RWPE2 (cell line): ENCODE data around the gene TAF12.
"Not testable (repeated sequence)": the region's sequence is repeated elsewhere in the genome, so short reads cannot be mapped to it uniquely, and the experiment has no call there.

Experiments used
- ATAC-seq: fragments of 200-7000 bp; cut with Tn5 transposase; 3 replicates; pipeline ENCODE4 v1.9.1; 2021; ENCODE audit warnings: low read depth
- DNase-seq: peaks from one replicate; pipeline ENCODE4 v3.0.0-alpha.2; 2020; ENCODE audit warnings: low spot score
- H3K27ac ChIP-seq: fragments of 450-650 bp; 2 replicates; pipeline ENCODE4 v1.5.1; 2017; ENCODE audit warnings: mild to moderate bottlenecking; ENCODE audit not compliant: poor library complexity, severe bottlenecking
- H3K27me3 ChIP-seq: fragments of 250-450 bp; sonication (Bioruptor Pico); 2 replicates; pipeline ENCODE4 v1.5.1; 2021; ENCODE audit warnings: mild to moderate bottlenecking, moderate library complexity; ENCODE audit not compliant: insufficient read depth, poor library complexity, severe bottlenecking
- H3K36me3 ChIP-seq: fragments of 250-450 bp; sonication (Bioruptor Pico); 2 replicates; pipeline ENCODE4 v1.5.1; 2020; ENCODE audit warnings: low read depth, mild to moderate bottlenecking, moderate library complexity
- H3K4me1 ChIP-seq: fragments of 250-450 bp; sonication (Bioruptor Pico); 2 replicates; pipeline ENCODE4 v1.5.1; 2021; ENCODE audit warnings: mild to moderate bottlenecking, moderate library complexity; ENCODE audit not compliant: insufficient read depth, poor library complexity, severe bottlenecking
- H3K4me3 ChIP-seq: fragments of 250-450 bp; sonication (Bioruptor Pico); 2 replicates; pipeline ENCODE4 v1.5.1; 2021; ENCODE audit warnings: mild to moderate bottlenecking, moderate library complexity; ENCODE audit not compliant: severe bottlenecking
- H3K9me3 ChIP-seq: fragments of 250-450 bp; sonication (Bioruptor Pico); 2 replicates; pipeline ENCODE4 v1.5.1; 2021; ENCODE audit warnings: mild to moderate bottlenecking, moderate library complexity; ENCODE audit not compliant: severe bottlenecking
- TF ChIP-seq, protein P1 (sequence below): fragments of 450-650 bp; IDR thresholded peaks from one replicate; pipeline ENCODE4 v1.5.1; 2017; ENCODE audit warnings: mild to moderate bottlenecking, moderate library complexity; ENCODE audit not compliant: poor library complexity, severe bottlenecking

The TAF12 gene

DNA sequence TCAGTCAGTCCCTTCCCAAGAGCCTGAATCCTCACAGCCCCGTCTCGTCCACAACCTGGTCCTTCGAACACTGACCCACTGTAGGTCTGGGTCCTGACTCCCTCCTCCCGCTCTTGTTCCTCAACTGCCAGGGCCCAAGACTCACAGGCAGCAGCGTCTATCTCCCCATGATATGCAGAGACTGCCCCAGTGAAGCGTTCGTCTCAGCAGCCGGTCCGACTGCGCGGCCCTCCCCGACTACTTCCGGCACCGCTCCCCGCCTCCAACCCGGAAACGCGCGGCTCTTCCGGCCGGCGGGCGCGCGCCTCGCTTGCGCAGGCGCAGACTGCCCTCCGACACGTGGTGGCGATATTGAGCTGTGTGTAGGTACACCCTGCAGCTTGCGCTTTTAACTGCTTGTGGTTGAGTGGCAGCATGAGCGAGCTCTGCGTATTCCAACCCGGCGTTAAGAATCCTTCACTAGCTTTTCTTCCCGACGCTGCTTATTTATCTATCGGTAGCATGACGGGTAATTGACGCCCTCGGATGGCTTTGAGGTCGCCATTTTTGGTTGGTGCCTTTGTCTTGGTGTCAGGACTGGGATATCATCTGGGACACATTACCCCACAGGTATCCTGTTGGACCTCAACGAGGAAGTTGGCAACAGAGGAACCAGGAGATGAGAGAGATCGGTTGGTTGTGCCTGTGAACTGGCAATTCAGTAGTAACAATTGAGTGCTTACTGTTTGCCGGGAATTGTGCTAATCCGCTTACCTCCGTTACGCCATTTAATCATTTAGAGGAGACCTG, at the start of gene TAF12:
TSS of gene TAF12 (minus strand) at position 221 of the 789 bp plus-strand sequence. CDS start 20,986 bp downstream, outside the sequence.
- H3K4me3 ChIP-seq: peak within 1 kb of the TSS; percentile 64
- peak within 1 kb of the TSS; percentile 84 for H3K27ac ChIP-seq
- TF ChIP-seq, protein P1, sequence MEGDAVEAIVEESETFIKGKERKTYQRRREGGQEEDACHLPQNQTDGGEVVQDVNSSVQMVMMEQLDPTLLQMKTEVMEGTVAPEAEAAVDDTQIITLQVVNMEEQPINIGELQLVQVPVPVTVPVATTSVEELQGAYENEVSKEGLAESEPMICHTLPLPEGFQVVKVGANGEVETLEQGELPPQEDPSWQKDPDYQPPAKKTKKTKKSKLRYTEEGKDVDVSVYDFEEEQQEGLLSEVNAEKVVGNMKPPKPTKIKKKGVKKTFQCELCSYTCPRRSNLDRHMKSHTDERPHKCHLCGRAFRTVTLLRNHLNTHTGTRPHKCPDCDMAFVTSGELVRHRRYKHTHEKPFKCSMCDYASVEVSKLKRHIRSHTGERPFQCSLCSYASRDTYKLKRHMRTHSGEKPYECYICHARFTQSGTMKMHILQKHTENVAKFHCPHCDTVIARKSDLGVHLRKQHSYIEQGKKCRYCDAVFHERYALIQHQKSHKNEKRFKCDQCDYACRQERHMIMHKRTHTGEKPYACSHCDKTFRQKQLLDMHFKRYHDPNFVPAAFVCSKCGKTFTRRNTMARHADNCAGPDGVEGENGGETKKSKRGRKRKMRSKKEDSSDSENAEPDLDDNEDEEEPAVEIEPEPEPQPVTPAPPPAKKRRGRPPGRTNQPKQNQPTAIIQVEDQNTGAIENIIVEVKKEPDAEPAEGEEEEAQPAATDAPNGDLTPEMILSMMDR: peak; percentile 48
- no peaks in the 10 kb centered on the region for H3K27me3 ChIP-seq
- no peaks in the 10 kb centered on the region for H3K9me3 ChIP-seq
- ATAC-seq (peak; percentile 88), DNase-seq (peak; percentile 87)
- H3K4me1 ChIP-seq: peaks cover 3% of the 10 kb centered on the region
- peaks cover 6% of the 10 kb centered on the region for H3K36me3 ChIP-seq

DNA sequence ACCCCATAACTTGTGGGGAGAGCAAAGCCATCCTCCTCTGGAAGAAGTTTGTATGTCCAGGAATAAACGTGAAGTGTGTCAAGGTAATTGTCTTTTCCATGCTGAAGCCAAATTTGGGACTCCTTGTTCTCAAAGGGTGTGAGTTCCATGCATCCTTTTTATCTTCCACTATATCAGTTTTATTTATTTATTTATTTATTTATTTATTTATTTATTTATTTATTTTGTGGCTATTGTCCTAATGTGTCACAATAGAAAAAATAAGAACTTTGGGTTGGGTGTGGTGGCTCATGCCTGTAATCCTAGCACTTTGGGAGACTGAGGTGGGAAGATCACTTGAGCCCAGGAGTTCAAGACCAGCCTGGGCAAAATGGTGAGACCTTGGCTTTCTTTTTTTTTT, 48.8 kb upstream of the TAF12 start:
- not testable (repeated sequence) for H3K4me1 ChIP-seq, DNase-seq, H3K9me3 ChIP-seq, ATAC-seq, H3K27ac ChIP-seq, H3K4me3 ChIP-seq, H3K27me3 ChIP-seq
- peaks cover 18% of the 10 kb centered on the region for H3K36me3 ChIP-seq

DNA sequence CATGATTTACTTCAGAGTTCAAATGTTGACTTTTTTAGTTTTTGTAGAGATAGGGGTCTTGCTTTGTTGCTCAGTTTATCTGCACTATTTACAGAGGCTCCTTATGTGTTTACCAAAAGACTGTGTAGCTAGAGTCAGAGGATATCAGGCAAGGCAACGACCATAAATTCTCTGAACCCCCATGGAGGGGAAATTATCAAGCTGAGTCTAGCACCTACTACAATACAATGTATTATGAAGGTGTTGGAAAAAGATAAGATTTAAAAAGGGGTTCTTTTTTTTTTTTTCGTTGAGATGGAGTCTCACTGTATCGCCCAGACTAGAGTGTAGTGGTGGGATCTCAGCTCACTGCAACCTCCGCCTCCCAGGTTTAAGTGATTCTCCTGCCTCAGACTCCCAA, 42.1 kb upstream of the TAF12 start:
- DNase-seq (no peak), ATAC-seq (no peak)
- no peak overlapping the region for H3K27ac ChIP-seq
- TF ChIP-seq, protein P1: no peak
- H3K27me3 ChIP-seq: no peaks in the 10 kb centered on the region
- no peak overlapping the region for H3K4me3 ChIP-seq
- H3K9me3 ChIP-seq: no peaks in the 10 kb centered on the region
- H3K36me3 ChIP-seq: peaks cover 14% of the 10 kb centered on the region; the same call in 1 of the 2 replicates
- H3K4me1 ChIP-seq: no peaks in the 10 kb centered on the region

- Histone ChIP-seq H3K9me3 (no peaks in the 10 kb centered on the region), H3K27me3 (no peaks in the 10 kb centered on the region), H3K4me3 (no peak overlapping the region), H3K27ac (no peak overlapping the region), H3K4me1 (no peaks in the 10 kb centered on the region), H3K36me3 (peaks cover 14% of the 10 kb centered on the region; the same call in 1 of the 2 replicates)
- TF ChIP-seq, protein P1: no peak
- DNase-seq (no peak), ATAC-seq (peak; percentile 58; the same call in 1 of the 3 replicates)
Measured at GRCh38 chr1:28682840-28683239, 40.0 kb upstream of the TAF12 start.

DNA sequence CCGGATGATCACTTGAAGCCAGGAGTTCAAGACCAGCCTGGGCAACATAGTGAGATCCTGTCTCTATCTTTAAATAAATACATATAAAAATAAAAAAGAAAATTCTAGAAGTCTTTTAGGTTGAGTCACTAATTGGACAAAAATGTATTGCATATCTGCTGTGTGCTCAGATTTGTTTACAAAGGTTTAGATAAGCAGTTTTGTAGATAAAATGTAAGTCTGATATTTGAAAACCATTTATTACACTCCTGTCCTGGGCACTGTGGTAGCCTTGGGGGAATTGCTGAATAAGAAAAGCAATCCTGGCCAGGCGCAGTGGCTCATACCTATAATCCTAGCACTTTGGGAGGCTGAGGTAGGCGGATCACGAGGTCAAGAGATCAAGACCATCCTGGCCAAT, 37.3 kb upstream of the TAF12 start:
- Histone ChIP-seq H3K4me3 (no peak overlapping the region), H3K27me3 (no peaks in the 10 kb centered on the region), H3K9me3 (no peaks in the 10 kb centered on the region), H3K27ac (no peak overlapping the region), H3K4me1 (no peaks in the 10 kb centered on the region), H3K36me3 (peaks cover 10% of the 10 kb centered on the region; the same call in 1 of the 2 replicates)
- no peak for DNase-seq
- ATAC-seq: no peak
- TF ChIP-seq, protein P1: no peak
